ENCODE data around the gene KCNK5. TPM values are rescaled to one million over a fixed set of nuclear protein-coding genes. Genes with fewer than 3 reads are reported as not detected.

KCNK5 gene
- total and polyA plus RNA-seq, 9 of the 15 experiments (the other 6 are each of a cell fraction or from before 2014, with no cell fraction given), result 1.5 to 45.8 (median 25.8) TPM

GRCh38 chr6:39221779-39222641 is 7.3 kb downstream of the KCNK5 start (continued):
- TF ChIP-seq SIN3B (IDR thresholded peaks at IDR 0.05; ENCODE audit: low read depth) (no peak), PBX2 (CRISPR knock-in tag; IDR thresholded peaks at IDR 0.05; ENCODE audit: low read depth) (no peak), PBX2 (tag; conservative IDR thresholded peaks at IDR 0.05; ENCODE audit: low read depth) (no peak), ZBTB8A (IDR thresholded peaks at IDR 0.05; ENCODE audit: partially characterized antibody) (no peak), ZFP36 (IDR thresholded peaks at IDR 0.05; ENCODE audit: low read depth, low read length, partially characterized antibody) (no peak), ZNF707 (CRISPR knock-in tag; conservative IDR thresholded peaks at IDR 0.05) (no peak), ZNF696 (CRISPR knock-in tag; conservative IDR thresholded peaks at IDR 0.05) (no peak), ZNF41 (CRISPR knock-in tag; conservative IDR thresholded peaks at IDR 0.05) (no peak), KLF10 (CRISPR knock-in tag; IDR thresholded peaks at IDR 0.05) (no peak), FOXJ3 (CRISPR knock-in tag; IDR thresholded peaks at IDR 0.05) (no peak), RB1 (IDR thresholded peaks at IDR 0.05; ENCODE audit: low read depth) (no peak), MNT (conservative IDR thresholded peaks at IDR 0.05) (no peak; a peak in 1 of 4 replicates)
